HFFc6 (cell line): ENCODE measurements around the gene STOX2. TPM values are rescaled to one million over a fixed set of nuclear protein-coding genes. Genes with fewer than 3 reads are reported as not detected.

ENCODE experiments used
- DNase-seq: peaks from one replicate; pipeline ENCODE4 v3.0.0-alpha.2; 2018
- H3K27ac Mint-ChIP-seq: 2 replicates; pipeline ENCODE4 v1.8.0; 2020; ENCODE audit warnings: mild to moderate bottlenecking, mixed read lengths
- H3K27me3 Mint-ChIP-seq: 2 replicates; pipeline ENCODE4 v1.8.0; 2021; ENCODE audit warnings: mild to moderate bottlenecking, moderate library complexity, mixed read lengths; ENCODE audit not compliant: insufficient read depth
- H3K36me3 Mint-ChIP-seq: 2 replicates; pipeline ENCODE4 v1.8.0; 2021; ENCODE audit warnings: low read depth, mixed read lengths
- H3K4me1 Mint-ChIP-seq: 2 replicates; pipeline ENCODE4 v1.8.0; 2020; ENCODE audit warnings: low read depth, mixed read lengths
- H3K4me3 Mint-ChIP-seq: 2 replicates; pipeline ENCODE4 v1.8.0; 2020; ENCODE audit warnings: mild to moderate bottlenecking, moderate library complexity, mixed read lengths
- H3K9me3 Mint-ChIP-seq: 2 replicates; pipeline ENCODE4 v1.8.0; 2020; ENCODE audit warnings: mild to moderate bottlenecking, mixed read lengths
- total RNA-seq, 6 experiments: library from RNA; stranded (reverse); fragmentation: NEBNext Ultra II Directional; extraction: Animal tissue kit (Norgen Biotek cat#: 25700); gene quantifications; 2 replicates in 1 of 6; 3 replicates in 5 of 6; pipeline ENCODE4 v1.2.3, GENCODE V29; 2021
- TF ChIP-seq, protein P1 (sequence below): fragments of 200-600 bp; sonication (generic); IDR thresholded peaks from 2 replicates; pipeline ENCODE4 v1.5.0; 2021; ENCODE audit warnings: antibody characterized with exemption, mild to moderate bottlenecking

Gene STOX2
- total RNA-seq, 6 experiments from 2014 or later: 0.07 to 0.17 TPM; not detected in 4

- peaks cover 2% of the 10 kb centered on the region; the same call in 1 of the 2 replicates for H3K27me3 Mint-ChIP-seq
- H3K4me1 Mint-ChIP-seq: no peaks in the 10 kb centered on the region
- H3K9me3 Mint-ChIP-seq: peaks cover 20% of the 10 kb centered on the region
- TF ChIP-seq, protein P1, sequence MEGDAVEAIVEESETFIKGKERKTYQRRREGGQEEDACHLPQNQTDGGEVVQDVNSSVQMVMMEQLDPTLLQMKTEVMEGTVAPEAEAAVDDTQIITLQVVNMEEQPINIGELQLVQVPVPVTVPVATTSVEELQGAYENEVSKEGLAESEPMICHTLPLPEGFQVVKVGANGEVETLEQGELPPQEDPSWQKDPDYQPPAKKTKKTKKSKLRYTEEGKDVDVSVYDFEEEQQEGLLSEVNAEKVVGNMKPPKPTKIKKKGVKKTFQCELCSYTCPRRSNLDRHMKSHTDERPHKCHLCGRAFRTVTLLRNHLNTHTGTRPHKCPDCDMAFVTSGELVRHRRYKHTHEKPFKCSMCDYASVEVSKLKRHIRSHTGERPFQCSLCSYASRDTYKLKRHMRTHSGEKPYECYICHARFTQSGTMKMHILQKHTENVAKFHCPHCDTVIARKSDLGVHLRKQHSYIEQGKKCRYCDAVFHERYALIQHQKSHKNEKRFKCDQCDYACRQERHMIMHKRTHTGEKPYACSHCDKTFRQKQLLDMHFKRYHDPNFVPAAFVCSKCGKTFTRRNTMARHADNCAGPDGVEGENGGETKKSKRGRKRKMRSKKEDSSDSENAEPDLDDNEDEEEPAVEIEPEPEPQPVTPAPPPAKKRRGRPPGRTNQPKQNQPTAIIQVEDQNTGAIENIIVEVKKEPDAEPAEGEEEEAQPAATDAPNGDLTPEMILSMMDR: no peak
- H3K4me3 Mint-ChIP-seq: no peak overlapping the region
- no peak for DNase-seq
- no peak overlapping the region for H3K27ac Mint-ChIP-seq
- H3K36me3 Mint-ChIP-seq: no peaks in the 10 kb centered on the region
Observed at GRCh38 chr4:183969596-183969995, 64.5 kb downstream of the STOX2 start.

GRCh38 chr4:183971929-183972490, 66.9 kb downstream of the STOX2 start:
- Mint-ChIP-seq H3K36me3 (no peaks in the 10 kb centered on the region), H3K27ac (no peak overlapping the region), H3K4me3 (no peak overlapping the region), H3K27me3 (peaks cover 1% of the 10 kb centered on the region; the same call in 1 of the 2 replicates), H3K4me1 (no peaks in the 10 kb centered on the region), H3K9me3 (peaks cover 20% of the 10 kb centered on the region)
- TF ChIP-seq, protein P1: no peak
- DNase-seq: no peak

- Mint-ChIP-seq H3K4me1 (no peaks in the 10 kb centered on the region), H3K9me3 (peaks cover 14% of the 10 kb centered on the region), H3K27ac (no peak overlapping the region), H3K36me3 (no peaks in the 10 kb centered on the region), H3K27me3 (no peaks in the 10 kb centered on the region), H3K4me3 (no peak overlapping the region)
- TF ChIP-seq, protein P1: no peak
- DNase-seq: no peak
Observed at GRCh38 chr4:183977707-183978106, 72.6 kb downstream of the STOX2 start.

- Mint-ChIP-seq H3K9me3 (peaks cover 4% of the 10 kb centered on the region; the same call in 1 of the 2 replicates), H3K27me3 (peaks cover 2% of the 10 kb centered on the region; the same call in 1 of the 2 replicates), H3K36me3 (no peaks in the 10 kb centered on the region), H3K27ac (no peak overlapping the region), H3K4me1 (no peaks in the 10 kb centered on the region), H3K4me3 (no peak overlapping the region)
- DNase-seq: no peak
- TF ChIP-seq, protein P1: no peak
Observed at GRCh38 chr4:183984566-183984965, 79.5 kb downstream of the STOX2 start.

- TF ChIP-seq, protein P1: no peak
- no peaks in the 10 kb centered on the region for H3K36me3 Mint-ChIP-seq
- H3K27ac Mint-ChIP-seq: no peak overlapping the region
- peaks cover 2% of the 10 kb centered on the region; the same call in 1 of the 2 replicates for H3K27me3 Mint-ChIP-seq
- H3K4me1 Mint-ChIP-seq: no peaks in the 10 kb centered on the region
- no peaks in the 10 kb centered on the region; the same call in 1 of the 2 replicates for H3K9me3 Mint-ChIP-seq
- DNase-seq: no peak
- no peak overlapping the region for H3K4me3 Mint-ChIP-seq
Observed at GRCh38 chr4:183985786-183986185, 80.7 kb downstream of the STOX2 start.
